Activated naive CD4-positive, alpha-beta T cell treated with anti-CD3 and anti-CD28 coated beads for 36 hours (primary cell): Measurements from ENCODE around the gene RPL36A. TPM values are rescaled to one million over a fixed set of nuclear protein-coding genes. Genes with fewer than 3 reads are reported as not detected.

ENCODE experiments used
- CTCF ChIA-PET: fragments of 350-600 bp; sonication (Branson Sonifier 250); formaldehyde crosslinking; loops from one replicate; lab custom pipeline; 2021; ENCODE audit warnings: antibody characterized with exemption; lab: Charles Lee
- DNase-seq: peaks from one replicate; pipeline ENCODE4 v3.0.0-alpha.2; 2020
- H3K27ac Mint-ChIP-seq: one replicate; pipeline ENCODE4 v1.8.0; 2021; ENCODE audit warnings: mild to moderate bottlenecking, mixed read lengths
- H3K27me3 Mint-ChIP-seq: one replicate; pipeline ENCODE4 v1.8.0; 2021; ENCODE audit warnings: low read depth, mixed read lengths
- H3K36me3 Mint-ChIP-seq: one replicate; pipeline ENCODE4 v1.8.0; 2021; ENCODE audit warnings: low read depth, mixed read lengths
- H3K4me1 Mint-ChIP-seq: one replicate; pipeline ENCODE4 v1.8.0; 2021; ENCODE audit warnings: low read depth, mixed read lengths
- H3K4me3 Mint-ChIP-seq: one replicate; pipeline ENCODE4 v1.8.0; 2021; ENCODE audit warnings: mild to moderate bottlenecking, moderate library complexity, mixed read lengths
- H3K9me3 Mint-ChIP-seq: one replicate; pipeline ENCODE4 v1.8.0; 2021; ENCODE audit warnings: mixed read lengths
- intact Hi-C: fragments of 100-400 bp; cut with micrococcal nuclease; formaldehyde crosslinking; loops from one replicate; pipeline ENCODE4 v1.15.1; 2023
- total RNA-seq, 2 experiments: library from RNA; stranded (reverse); gene quantifications; one replicate each; pipeline ENCODE4 v1.2.3, GENCODE V29; 2021

Gene RPL36A
- total RNA-seq, 2 experiments from 2014 or later: 446 to 500 TPM

- DNase-seq: no peak
- CTCF ChIA-PET: interaction anchor here (0.6 to 1.6 kb wide), 8 partner anchors 10 to 386 kb away, joined by 3 to 5 read pairs (median 3); partner anchors contain the start of genes ARMCX4 and RPL36A
- H3K4me3 Mint-ChIP-seq: no peak overlapping the region
- H3K27me3 Mint-ChIP-seq: no peaks in the 10 kb centered on the region
- no peak overlapping the region for H3K27ac Mint-ChIP-seq
- intact Hi-C loops: loop anchor here (5.0 to 10.0 kb wide), 5 partner anchors 181 to 1238 kb away; partner anchors contain the start of genes BEX5 and GPRASP1
- H3K9me3 Mint-ChIP-seq: no peaks in the 10 kb centered on the region
- peaks cover 17% of the 10 kb centered on the region for H3K36me3 Mint-ChIP-seq
- H3K4me1 Mint-ChIP-seq: peaks cover 54% of the 10 kb centered on the region
These were observed 25.9 kb downstream of the RPL36A start for GRCh38 chrX:101416691-101417090.

- H3K36me3 Mint-ChIP-seq: peaks cover 15% of the 10 kb centered on the region
- H3K4me1 Mint-ChIP-seq: peaks cover 50% of the 10 kb centered on the region
- intact Hi-C loops: loop anchor here (5.0 to 10.0 kb wide), 5 partner anchors 180 to 1238 kb away; partner anchors contain the start of genes BEX5 and GPRASP1
- DNase-seq: no peak
- peak overlapping the region; percentile 80 for H3K4me3 Mint-ChIP-seq
- no peaks in the 10 kb centered on the region for H3K9me3 Mint-ChIP-seq
- CTCF ChIA-PET: interaction anchor here (0.6 to 1.3 kb wide), 6 partner anchors 9 to 385 kb away, joined by 3 to 5 read pairs (median 3); partner anchors contain the start of gene RPL36A
- H3K27me3 Mint-ChIP-seq: no peaks in the 10 kb centered on the region
- H3K27ac Mint-ChIP-seq: peak overlapping the region; percentile 89
These were observed 26.4 kb downstream of the RPL36A start for GRCh38 chrX:101417190-101417589.

- DNase-seq: peak; percentile 43
- Mint-ChIP-seq H3K27ac (peak overlapping the region; percentile 89), H3K4me3 (peak overlapping the region; percentile 80), H3K9me3 (no peaks in the 10 kb centered on the region), H3K27me3 (no peaks in the 10 kb centered on the region), H3K4me1 (peaks cover 41% of the 10 kb centered on the region), H3K36me3 (peaks cover 8% of the 10 kb centered on the region)
- CTCF ChIA-PET: interaction anchor here (0.7 to 1.0 kb wide), 3 partner anchors 132 to 341 kb away, joined by 3 to 4 read pairs (median 3); no protein-coding TSS in a partner anchor
- intact Hi-C loops: loop anchor here (1.0 to 10.0 kb wide), 6 partner anchors 10 to 1237 kb away; partner anchors contain the start of genes BEX5, GPRASP1 and HNRNPH2
These were observed 27.4 kb downstream of the RPL36A start for GRCh38 chrX:101417981-101418841.

DNA sequence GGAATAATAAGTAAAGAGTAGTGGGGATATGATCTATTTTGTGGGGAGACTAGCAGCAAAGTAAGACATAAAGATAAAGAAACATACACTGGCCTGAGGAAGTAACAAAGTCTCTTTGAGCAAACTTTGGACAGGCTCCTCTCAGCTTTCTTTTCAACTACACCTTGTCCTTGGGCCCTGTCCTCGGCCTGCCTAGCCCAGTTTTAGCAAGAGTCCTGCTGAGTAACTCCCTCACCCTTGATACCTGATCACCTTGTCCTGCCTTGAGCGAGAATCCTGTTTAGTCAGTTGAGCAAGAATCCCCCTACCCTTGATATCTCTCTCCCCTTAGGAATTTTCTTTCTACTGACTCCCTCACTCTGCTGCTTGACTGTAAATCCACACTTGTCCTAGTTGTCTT is 28.7 kb downstream of the RPL36A start:
- H3K27ac Mint-ChIP-seq: no peak overlapping the region
- DNase-seq: no peak
- no peaks in the 10 kb centered on the region for H3K9me3 Mint-ChIP-seq
- peaks cover 36% of the 10 kb centered on the region for H3K4me1 Mint-ChIP-seq
- peak overlapping the region; percentile 39 for H3K4me3 Mint-ChIP-seq
- H3K36me3 Mint-ChIP-seq: peaks cover 7% of the 10 kb centered on the region
- H3K27me3 Mint-ChIP-seq: no peaks in the 10 kb centered on the region
- intact Hi-C loops: loop anchor here (5.0 to 10.0 kb wide), 5 partner anchors 178 to 1235 kb away; partner anchors contain the start of genes BEX5 and GPRASP1
- CTCF ChIA-PET: interaction anchor here (1.0 kb wide), 1 partner anchor 130 kb away, joined by 3 read pairs; no protein-coding TSS in a partner anchor

- intact Hi-C loops: no loop called here
These were observed 37.1 kb downstream of the RPL36A start for GRCh38 chrX:101427954-101428353.

GRCh38 chrX:101429934-101430333 is 39.1 kb downstream of the RPL36A start:
- CTCF ChIA-PET: no interaction called here
- peaks cover 22% of the 10 kb centered on the region for H3K36me3 Mint-ChIP-seq
- intact Hi-C loops: no loop called here
- peak overlapping the region; percentile 68 for H3K27ac Mint-ChIP-seq
- no peak overlapping the region for H3K4me3 Mint-ChIP-seq
- peaks cover 11% of the 10 kb centered on the region for H3K4me1 Mint-ChIP-seq
- no peaks in the 10 kb centered on the region for H3K27me3 Mint-ChIP-seq
- DNase-seq: no peak
- H3K9me3 Mint-ChIP-seq: no peaks in the 10 kb centered on the region

More at GRCh38 chrX:101427954-101428353, 37.1 kb downstream of the RPL36A start:
- CTCF ChIA-PET: no interaction called here
- no peak for DNase-seq
- Mint-ChIP-seq H3K4me3 (no peak overlapping the region), H3K36me3 (peaks cover 24% of the 10 kb centered on the region), H3K27ac (no peak overlapping the region), H3K9me3 (no peaks in the 10 kb centered on the region), H3K4me1 (peaks cover 11% of the 10 kb centered on the region), H3K27me3 (no peaks in the 10 kb centered on the region)

- intact Hi-C loops: no loop called here
- no peaks in the 10 kb centered on the region for H3K27me3 Mint-ChIP-seq
- H3K4me1 Mint-ChIP-seq: peaks cover 11% of the 10 kb centered on the region
- H3K4me3 Mint-ChIP-seq: no peak overlapping the region
- CTCF ChIA-PET: no interaction called here
- no peak for DNase-seq
- peaks cover 20% of the 10 kb centered on the region for H3K36me3 Mint-ChIP-seq
- no peaks in the 10 kb centered on the region for H3K9me3 Mint-ChIP-seq
- peak overlapping the region; percentile 68 for H3K27ac Mint-ChIP-seq
These were observed 39.8 kb downstream of the RPL36A start for GRCh38 chrX:101430457-101431078.

- CTCF ChIA-PET: no interaction called here
- no peaks in the 10 kb centered on the region for H3K27me3 Mint-ChIP-seq
- H3K4me3 Mint-ChIP-seq: no peak overlapping the region
- H3K9me3 Mint-ChIP-seq: no peaks in the 10 kb centered on the region
- DNase-seq: no peak
- peaks cover 44% of the 10 kb centered on the region for H3K36me3 Mint-ChIP-seq
- intact Hi-C loops: no loop called here
- no peak overlapping the region for H3K27ac Mint-ChIP-seq
- H3K4me1 Mint-ChIP-seq: no peaks in the 10 kb centered on the region
These were observed 51.3 kb downstream of the RPL36A start for GRCh38 chrX:101442085-101442484.

Other genes with a start within 250 kb of the RPL36A start
- gene DRP2, start 171.2 kb upstream of the RPL36A start, total RNA-seq: under 1 TPM; 0.41 to 0.47 TPM
- not detected for gene TAF7L, start 99.7 kb upstream of the RPL36A start, total RNA-seq
- gene TIMM8A, start 42.3 kb upstream of the RPL36A start, total RNA-seq: 10 to 100 TPM; 14.9 to 15.9 TPM
- gene BTK, start 4.8 kb upstream of the RPL36A start, total RNA-seq: under 1 TPM; 0.38 to 0.47 TPM
- 10 to 100 TPM; 40.7 to 45.8 TPM for gene GLA, start 16.9 kb downstream of the RPL36A start, total RNA-seq
- 10 to 100 TPM; 31.5 to 31.9 TPM for gene HNRNPH2, start 17.2 kb downstream of the RPL36A start, total RNA-seq
- gene ARMCX4, start 94.4 kb downstream of the RPL36A start, total RNA-seq: 1 to 10 TPM; 5.5 to 6.1 TPM
- 1 to 10 TPM; 2.6 to 3.0 TPM for gene ARMCX1, start 159.5 kb downstream of the RPL36A start, total RNA-seq
- 10 to 100 TPM; 30.7 to 31.6 TPM for gene ARMCX6, start 227.0 kb downstream of the RPL36A start, total RNA-seq
- 10 to 100 TPM; 28.2 to 30.4 TPM for gene ARMCX3, start 232.1 kb downstream of the RPL36A start, total RNA-seq